ENCODE data around the gene SUGCT.

The SUGCT gene

GRCh38 chr7:40828686-40829600, 694.1 kb downstream of the SUGCT start:
- DNase-seq (ENCODE audit: low read depth), result no peak

- no peak for DNase-seq (ENCODE audit: low read depth)
These were observed 698.5 kb downstream of the SUGCT start for GRCh38 chr7:40833191-40833887.

- DNase-seq (ENCODE audit: low read depth), result no peak
These were observed 699.1 kb downstream of the SUGCT start for GRCh38 chr7:40833888-40834234.

DNA sequence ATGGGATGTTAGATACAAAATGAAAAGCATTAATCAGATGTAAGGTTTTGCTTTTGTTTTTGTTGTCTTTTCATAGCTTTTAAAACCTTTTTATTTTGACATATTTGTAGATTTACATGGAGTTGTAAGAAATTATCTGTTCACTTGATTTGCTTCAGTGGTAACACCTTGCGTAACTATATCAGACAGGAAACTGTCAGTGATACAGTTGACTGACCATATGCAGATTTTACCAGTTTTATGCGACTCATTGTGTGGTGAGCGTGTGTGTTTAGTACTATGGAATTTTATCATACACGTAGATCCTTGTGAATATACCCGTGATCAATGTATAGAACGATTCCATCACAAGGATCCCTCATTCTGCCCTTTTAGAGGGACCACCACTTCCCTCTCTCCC, 701.4 kb downstream of the SUGCT start:
- DNase-seq (ENCODE audit: low read depth), result no peak

GRCh38 chr7:40839881-40840280, 705.1 kb downstream of the SUGCT start:
- DNase-seq (ENCODE audit: low read depth), result no peak

GRCh38 chr7:40840990-40841389, 706.2 kb downstream of the SUGCT start:
- no peak for DNase-seq (ENCODE audit: low read depth)

DNA sequence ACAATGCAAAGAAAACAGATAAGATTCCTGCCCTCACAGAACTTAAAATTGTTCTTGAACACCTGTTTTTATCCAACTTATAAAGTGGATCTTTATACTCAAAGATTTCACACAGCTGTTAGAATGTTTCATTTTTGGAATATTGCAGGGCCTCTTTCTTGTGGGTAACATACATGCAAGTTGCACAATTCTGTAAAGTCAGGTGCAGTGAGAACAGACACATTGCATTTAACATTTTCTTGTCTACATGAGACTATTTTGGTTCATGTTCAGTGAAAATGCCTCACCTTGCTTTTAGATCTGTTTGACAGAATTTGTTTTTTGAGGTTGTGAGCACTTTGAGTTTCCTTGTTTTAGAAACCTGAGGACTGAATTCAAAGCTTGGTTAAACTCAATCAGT, 707.8 kb downstream of the SUGCT start:
- no peak for DNase-seq (ENCODE audit: low read depth)

DNA sequence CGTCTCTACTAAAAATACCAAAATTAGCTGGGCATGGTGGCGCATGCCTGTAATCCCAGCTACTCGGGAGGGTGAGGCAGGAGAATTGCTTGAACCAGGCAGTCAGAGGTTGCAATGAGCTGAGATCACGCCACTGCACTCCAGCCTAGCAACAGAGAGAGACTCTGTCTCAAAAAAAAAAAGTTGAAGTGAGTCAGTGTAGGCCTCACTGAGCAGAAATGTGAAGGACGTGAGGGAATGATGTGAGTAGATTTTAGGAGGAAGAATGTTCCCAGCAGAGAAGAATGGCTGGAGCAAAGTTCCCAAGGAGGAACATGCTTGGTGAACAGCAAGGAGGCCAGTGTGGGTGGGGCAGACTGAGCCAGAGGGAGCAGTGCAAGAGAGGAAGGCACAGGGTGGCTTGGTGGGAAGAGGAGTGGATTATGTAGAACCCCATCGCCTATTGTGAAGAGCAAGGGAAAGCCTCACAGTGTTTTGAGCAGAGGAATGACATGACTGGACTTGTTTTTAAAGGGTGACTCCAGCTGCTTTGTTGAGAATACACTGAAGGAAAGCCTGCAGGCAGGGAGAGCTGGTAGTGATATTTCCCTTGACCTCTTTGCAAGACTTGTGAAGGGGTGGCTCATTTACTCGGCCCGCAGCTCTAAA, 708.7 kb downstream of the SUGCT start:
- no peak for DNase-seq (ENCODE audit: low read depth)

DNA sequence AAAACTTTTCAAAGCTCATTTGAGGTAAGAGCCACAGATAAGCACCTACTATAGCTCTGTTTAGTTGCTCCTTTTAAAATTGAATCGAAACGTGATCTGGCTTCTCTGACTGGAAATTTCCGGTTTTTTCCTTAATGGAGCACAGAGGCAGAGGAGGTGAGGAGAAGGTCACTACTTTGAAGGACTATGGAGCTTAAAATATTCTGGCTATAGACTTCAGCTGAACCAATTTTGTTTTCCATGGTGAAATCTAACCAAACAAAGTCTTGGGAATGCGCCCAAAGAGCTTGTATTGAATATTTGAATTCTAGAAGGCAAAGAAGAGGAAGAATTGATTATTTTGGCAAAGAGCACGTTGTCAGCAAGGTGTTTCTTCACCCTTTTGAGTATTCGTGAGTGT, 711.1 kb downstream of the SUGCT start:
- DNase-seq (ENCODE audit: low read depth), result no peak

DNA sequence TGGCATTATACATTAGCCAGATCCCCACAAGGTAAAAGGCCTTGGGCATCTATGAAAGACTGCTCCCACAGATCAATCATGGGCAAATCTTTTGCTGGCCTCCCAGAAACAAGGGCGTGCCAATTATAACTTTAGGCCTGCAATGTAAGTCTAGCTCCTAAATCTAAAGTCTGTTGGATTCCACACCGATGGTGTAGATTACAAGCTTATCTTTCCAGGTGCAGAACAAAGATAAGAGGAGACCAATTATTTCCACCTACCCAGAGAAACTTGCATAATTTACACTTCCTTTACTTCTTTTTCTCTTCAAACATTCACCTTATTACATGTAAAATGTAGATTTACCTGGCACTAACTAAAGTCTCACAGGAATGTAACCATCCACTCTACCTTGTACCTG, 713.1 kb downstream of the SUGCT start:
- DNase-seq (ENCODE audit: low read depth), result no peak

GRCh38 chr7:40848541-40849221, 713.9 kb downstream of the SUGCT start:
- no peak for DNase-seq (ENCODE audit: low read depth)

- DNase-seq (ENCODE audit: low read depth), result no peak
These were observed 715.2 kb downstream of the SUGCT start for GRCh38 chr7:40850017-40850416.

DNA sequence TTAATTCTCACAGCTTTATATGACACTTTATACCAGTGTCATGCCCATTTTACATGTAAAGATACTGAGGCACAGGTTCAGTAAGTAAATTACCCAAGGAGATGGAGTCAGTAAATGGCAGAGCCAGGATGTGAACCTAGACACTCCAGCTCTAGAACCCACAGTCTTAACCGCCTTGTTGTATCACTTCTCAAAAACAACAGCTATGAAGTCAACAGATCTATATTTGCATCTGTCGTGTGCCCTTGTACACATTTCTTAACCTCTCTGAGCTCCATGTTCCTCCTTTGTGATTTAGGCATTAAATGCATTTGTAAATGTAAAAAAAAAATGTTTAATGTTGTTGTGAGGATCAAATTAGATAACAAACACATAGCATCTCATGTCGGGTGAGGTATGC, 716.2 kb downstream of the SUGCT start:
- no peak for DNase-seq (ENCODE audit: low read depth)

DNA sequence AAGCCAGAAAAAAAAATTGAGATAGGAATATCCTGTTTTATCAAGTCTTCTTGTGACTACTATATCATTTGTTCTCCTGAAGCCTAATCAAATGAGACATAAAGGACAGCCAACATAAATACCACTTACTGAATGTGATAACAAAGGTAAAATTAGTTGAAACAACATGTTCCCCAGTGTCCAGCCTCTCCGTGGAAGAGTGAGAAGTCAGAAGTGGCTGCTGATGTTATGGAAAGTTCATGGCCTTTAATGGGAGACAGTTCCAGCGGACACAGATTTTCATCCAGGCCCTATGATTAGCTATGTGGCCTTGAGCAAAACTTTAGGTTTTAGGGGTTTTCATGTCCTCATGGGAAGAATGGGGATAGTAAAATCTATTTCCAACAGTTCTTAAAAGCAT, 724.3 kb downstream of the SUGCT start:
- no peak for DNase-seq (ENCODE audit: low read depth)

- no peak for DNase-seq (ENCODE audit: low read depth)
These were observed 725.2 kb downstream of the SUGCT start for GRCh38 chr7:40859965-40860543.

- no peak for DNase-seq (ENCODE audit: low read depth)
These were observed 730.8 kb downstream of the SUGCT start for GRCh38 chr7:40865441-40866233.

- no peak for DNase-seq (ENCODE audit: low read depth)
These were observed 731.8 kb downstream of the SUGCT start for GRCh38 chr7:40866601-40867000.

DNA sequence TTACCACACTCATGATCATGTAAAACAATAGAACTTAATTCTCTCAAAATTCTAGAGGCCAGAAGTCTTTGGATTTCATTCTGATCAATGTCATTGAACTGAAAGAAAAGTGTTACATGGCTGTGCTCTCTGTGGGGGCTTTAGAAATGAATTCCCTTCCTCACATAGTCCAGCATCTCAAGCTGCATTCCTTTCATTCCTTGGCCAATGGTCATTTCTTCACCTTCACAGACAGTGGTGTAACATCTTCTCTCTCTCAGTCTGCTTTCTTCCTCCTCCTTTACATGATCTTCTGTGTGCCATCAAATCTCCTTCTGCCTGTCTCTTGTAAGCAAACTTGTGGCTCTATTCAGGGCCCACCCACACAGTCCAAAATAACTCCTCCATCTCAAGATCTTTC, 735.3 kb downstream of the SUGCT start:
- no peak for DNase-seq (ENCODE audit: low read depth)

DNA sequence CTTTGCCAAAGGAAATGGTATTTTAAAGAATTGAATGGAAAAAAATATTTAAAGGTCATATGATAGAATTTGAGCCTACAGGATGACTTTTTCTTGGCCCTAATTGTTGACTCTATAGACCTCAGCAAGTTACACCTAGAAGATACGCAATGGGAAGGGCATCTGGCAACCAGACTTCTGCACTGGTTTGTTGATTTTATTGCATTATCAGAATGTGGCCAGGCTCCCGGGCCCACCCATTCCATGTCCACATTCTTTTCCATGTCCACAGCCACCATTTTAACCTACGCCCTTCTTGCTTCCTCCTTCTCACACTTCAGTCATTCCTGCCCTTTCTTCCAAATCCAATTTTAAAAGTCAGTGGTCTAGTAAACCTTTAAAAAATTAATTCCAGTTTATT, 738.4 kb downstream of the SUGCT start:
- DNase-seq (ENCODE audit: low read depth), result no peak

- no peak for DNase-seq (ENCODE audit: low read depth)
These were observed 740.0 kb downstream of the SUGCT start for GRCh38 chr7:40874756-40875155.

DNA sequence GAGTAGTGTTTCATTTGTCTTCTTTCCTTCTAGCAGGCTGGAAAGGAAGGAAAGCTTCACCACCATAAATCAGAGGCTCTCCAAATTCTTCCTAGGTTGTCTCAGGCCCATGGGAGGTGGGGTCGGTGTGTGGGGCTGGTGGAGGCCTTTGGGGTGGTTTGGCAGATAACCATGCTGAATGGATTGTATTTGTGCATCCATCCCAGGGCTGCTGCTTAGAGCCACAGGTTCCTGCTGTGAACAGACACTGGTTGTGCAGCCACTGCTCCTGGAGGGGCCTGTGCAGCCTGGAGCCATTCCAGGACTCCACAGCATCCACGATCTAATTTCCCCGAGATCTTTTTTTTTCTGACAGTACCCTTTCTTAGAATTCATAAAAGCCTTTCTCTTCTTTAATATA, 741.8 kb downstream of the SUGCT start:
- no peak for DNase-seq (ENCODE audit: low read depth)
